ENCODE results near the gene RNF126.
"Not testable (repeated sequence)": the region's sequence is repeated elsewhere in the genome, so short reads cannot be mapped to it uniquely, and the experiment has no call there.

Gene RNF126

DNA sequence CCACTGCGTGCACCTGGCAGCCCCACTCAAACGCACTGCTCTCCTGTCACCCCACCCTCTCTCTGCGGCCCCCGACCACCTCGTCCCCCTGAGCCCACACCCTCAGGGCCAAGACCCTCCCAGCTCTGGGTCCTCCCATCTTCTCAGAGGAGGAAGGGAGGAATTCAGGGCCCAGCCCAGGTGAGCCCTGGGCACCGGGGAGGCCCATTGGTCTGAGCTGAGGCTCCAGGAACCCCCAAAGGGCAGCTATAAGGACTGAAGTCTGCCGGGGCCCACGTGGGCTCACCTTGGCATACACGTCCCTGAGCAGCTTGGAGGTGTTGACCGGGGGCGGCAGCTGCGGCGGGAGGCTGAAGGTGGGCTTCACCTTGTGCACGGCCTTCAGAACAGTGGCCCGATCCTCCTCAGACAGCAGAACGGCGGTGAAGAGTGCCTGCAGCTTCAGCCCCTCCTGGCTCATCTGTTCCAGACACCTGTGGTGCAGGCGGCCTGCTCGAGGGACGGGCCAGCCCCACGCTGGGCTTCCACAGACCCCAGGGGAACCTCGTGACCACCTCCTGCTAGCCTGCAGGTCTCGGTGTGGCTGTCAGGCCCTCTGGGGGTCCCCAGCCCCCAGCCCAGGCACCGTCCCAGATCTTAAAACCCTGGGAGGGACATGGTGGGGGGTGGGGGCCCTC is 38.4 kb downstream of the RNF126 start:
- DNase-seq, result no peak

DNA sequence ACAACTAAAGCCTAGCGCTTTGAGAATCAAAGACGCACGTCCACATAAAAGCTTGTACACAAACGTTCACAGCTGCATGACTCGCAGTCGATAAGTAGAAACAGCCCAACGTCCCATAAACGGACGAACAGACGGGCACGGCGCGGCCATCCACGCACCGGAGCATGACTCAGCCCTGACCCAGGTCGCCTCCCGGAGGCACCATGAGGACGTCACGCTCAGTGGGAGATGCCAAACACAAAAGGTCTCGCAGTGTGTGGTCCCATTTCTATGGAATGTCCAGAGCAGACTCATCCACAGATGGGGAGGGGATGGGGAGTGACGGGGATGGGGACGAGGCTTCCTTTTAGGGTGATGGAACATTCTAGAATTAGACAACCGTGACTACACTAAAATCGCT is 39.0 kb downstream of the RNF126 start:
- no peak for DNase-seq

DNA sequence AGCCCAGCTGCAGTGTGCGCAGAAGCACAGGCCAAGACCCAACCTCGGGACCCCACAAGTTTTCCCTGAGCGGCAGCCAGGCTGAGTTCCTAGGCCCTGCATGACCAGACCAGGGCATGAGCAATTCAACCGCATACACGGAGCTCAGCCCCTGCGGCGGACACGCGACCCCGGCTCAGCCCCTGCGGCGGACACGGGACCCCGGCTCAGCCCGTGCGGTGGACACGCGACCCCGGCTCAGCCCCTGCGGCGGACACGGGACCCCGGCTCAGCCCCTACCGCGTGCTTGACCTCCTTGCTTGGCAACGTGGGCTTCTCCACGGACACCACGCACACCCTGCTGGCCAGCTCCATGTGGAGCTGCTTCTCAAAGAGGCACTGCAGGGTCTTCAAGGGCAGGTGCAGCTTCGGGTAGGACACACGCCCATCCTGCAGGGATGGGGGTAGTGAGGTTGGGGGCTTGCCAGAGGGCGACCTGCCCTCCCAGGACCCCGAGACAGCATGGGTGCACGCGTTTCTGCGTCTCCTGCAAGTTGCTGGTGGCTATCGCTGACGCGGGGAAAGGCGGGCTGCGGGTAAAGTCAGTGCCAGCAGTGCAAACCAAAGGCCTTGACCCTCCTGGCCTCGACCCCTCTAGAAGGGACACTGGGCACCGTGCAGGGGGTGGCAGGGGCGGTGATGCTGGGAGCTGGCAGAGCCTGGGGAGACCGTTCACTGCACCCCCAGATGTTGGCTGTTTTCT is 39.7 kb downstream of the RNF126 start:
- DNase-seq, result no peak

DNA sequence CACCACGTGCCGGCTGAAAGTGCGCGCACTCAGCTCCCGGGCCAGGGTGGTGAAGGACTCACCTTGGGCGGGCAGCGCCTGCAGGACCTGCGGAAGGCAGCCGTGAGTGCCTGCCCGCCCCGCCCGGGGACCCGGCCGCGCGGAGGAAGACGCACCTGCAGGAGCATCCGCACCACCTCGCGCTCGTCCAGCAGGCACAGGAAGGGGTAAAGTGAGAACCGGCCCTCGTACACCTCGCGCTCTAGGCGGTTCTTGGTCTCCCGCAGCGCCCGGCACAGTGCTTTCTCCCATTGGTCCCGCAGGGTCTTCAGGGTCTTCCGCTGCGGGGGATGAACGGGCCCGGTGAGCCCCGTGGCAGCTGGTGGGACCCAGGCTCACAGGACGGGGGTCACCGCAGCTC is 40.3 kb downstream of the RNF126 start:
- DNase-seq, result no peak

DNA sequence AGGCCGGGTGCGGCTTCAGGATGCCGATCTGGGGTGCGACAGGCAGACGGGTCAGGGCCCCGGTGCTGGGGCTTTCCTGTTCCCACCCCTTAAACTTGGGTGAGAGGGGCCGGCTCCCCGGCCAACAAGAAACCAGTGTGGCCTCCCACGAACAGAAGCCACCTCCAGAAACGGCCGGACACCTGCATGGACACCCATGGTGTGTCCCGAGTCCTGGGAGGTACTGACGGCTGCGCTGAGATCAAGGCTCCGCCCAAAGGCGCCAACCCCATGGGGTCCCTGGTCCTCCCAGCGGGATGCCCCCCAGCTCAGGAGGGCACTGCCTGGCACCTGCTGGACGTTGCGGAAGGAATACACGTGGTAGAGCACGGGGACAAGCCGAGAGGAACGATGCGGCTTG is 41.2 kb downstream of the RNF126 start:
- DNase-seq, result no peak

DNA sequence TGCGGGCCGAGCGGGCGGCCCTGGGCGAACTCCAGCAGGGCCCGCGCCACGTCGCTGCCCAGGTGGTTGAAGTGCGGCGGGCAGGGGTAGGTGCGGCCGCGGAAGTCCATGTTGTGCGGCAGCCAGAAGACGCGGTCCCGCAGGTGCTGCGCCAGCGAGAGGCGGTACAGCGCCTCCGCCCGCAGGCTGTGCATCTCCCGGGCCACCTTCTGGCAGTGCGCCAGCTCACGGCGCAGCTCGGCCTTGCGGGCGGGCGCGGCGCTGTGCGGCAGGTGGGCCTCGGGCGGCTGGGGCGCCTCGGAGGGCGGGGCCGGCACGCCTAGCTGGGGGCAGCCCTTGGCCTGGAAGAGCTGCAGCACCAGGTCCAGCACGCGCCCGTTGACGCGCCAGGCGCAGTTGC is 41.8 kb downstream of the RNF126 start:
- not testable (repeated sequence) for DNase-seq

DNA sequence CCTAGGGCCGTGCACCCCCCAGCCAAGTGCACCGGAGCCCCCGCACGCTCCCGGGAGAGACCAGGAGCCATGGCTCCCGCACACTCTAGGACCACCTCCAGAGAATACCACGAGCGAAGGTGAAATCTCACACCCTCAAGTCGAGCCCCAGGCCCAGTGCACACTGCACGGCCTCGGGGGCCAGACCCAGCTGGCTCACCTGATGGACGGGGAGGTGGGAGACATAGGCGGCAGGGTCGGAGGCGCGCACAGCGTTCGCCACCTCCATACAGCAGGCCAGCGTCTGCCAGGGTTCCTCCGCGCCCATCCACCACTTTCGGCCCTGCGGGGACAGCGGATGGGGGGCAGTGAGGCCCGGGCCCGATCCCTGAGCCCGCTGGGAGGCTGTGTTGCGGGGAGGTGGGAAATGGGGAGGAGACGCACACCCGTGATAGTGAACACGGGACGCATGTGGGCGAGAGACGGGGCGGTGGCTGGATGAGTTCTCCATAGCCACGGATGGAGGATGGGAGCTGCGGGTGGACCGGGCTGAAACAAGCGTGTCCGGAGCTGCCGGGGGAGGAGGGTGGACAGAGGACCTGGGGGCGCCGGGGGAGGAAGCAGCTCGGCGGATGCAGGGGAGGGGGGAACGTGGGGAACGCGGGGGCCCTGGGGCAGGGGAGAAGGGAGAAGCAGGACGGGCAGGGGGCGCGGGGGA is 42.7 kb downstream of the RNF126 start:
- no peak for DNase-seq

DNA sequence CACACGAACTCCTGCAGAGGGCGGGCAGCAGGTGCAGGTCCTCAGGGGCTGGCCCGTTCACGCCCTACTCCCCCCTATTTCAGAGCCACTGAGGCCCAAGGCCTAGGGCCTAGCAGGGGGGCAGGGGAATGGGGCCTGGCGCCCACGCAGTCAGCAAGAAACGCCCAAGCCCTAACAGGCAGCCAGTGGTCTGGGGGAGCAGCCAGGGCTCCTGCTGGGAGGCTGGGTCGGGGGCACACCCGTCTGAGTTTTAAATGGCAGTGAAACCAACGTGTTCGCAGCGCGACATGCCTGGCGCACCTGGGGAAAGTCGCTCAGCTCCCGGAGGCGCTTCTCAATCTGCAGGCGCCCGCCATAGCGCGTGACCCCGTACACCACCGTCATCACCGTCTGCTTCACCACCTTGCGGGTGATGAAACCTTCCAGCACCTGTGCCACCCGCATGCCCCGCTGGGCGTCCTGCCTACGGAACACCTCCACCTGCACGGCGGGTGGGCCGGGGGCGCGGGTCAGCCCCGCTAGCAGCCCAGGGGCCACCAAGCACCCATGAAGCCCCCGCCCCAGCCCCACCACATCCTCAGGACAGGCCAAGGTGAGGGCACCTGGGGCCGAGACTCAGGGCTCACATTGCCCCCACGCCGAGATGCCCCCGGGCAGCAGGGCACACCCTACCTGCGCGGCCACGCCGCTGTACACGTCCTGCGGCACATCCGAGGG is 43.6 kb downstream of the RNF126 start:
- no peak for DNase-seq

DNA sequence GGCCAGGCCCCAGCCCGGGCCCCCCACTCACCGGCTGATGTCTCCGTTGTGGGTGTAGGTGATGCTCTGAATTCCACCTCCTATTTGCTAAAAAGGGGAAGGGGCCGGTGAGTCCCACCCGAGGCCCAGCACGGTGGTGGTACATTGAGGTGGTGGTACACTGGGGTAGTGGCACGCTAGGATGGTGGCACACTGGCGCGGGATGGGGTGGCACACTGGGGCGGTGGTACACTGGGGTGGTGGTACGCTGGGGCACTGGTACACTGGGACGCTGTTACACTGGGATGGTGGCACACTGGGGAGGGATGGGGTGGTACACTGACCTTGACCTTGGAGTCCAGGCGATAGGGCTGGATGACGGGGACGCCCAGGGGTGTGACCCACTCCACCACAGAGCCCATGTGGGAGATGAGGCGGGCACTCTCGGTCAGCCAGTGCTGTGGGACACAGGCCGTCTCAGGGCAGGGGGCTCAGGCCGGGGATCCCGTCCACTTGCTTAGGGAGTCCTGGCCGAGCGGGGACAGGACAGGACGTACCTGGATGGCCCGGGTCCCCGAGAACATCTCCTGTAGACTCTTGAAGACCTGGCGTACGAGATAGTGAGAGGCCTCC is 44.2 kb downstream of the RNF126 start:
- no peak for DNase-seq

DNA sequence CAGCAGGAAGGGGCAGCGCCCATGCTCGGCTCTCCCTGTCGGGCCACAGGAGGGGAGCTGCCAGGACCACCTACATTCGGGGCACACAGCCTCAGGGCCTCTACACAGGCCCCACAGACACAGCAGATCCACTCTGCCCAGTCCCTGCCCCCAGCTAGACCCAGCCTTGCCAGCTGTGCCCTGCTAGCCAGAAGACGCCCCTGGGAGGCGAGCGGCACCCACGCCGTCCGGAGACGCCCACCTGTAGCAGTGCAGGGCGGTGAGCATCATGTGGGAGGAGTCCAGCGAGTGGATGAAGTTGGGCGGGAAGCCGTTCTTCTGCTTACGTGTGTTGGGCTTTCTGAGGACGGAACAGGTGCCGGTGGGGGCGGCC is 44.8 kb downstream of the RNF126 start:
- no peak for DNase-seq

DNA sequence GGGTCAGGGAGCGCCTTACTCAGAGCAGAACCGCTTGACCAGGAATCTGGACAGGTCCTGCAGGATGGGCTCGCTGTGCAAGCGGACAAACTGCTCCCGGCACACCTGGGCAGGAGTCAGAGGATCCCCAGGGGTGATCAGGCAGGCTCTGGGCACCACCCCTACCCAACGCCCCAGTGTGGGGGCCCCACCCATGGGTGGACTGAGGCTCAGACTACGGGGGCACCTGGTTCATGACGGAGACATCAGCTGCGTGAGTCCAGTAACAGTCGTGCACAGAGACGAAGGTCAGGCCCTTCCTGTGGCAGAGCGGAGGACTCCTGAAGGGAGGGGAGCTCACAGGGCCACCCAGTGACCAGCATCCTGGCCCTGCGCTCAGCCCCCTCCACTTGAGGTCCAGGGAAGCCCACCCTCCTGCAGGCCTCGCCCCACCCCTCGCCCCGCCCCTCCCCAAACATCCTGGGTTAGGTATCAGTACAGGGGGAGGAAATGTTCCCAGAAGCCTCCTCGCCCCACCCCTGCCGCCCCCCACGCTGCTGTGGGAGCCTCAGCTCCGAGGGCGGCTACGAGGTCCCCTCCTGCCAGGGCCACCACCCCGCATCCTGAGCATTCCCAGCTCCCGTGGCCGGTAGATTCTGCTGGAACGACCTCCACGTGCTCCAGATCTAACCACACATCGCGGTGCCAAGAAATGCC is 45.3 kb downstream of the RNF126 start:
- no peak for DNase-seq

DNA sequence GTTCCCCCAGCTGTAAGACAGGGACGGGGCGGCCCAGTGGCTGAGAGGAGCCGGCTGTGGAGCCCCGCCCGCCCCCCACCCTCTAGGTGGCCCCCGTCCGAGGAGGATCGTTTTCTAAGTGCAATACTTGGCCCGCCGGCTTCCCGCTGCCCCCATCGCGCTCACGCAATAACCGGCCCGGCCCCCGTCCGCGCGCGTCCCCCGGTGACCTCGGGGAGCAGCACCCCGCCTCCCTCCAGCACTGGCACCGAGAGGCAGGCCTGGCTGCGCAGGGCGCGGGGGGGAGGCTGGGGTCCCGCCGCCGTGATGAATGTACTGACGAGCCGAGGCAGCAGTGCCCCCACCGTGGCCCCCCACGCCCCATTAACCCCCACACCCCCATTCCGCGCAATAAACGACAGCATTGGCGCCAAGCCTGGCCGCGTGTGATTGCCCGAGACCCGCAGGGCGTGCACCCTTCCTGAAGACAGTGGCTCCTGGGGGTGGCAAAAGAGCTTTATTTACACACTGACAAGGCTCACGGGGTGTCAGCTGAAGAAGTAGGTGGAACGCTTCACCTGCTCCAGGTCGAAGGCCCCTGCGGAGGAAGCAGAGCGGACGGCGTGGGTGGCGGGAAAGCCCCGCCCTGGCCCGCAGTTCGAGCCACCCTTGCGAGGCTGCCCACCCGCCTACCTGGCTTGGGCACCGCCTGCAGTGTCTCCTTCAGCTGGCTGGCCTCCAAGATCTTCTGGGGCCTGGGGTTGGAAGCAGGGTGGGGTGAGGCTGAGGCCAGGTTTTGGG is 46.1 kb downstream of the RNF126 start:
- DNase-seq, result no peak

DNA sequence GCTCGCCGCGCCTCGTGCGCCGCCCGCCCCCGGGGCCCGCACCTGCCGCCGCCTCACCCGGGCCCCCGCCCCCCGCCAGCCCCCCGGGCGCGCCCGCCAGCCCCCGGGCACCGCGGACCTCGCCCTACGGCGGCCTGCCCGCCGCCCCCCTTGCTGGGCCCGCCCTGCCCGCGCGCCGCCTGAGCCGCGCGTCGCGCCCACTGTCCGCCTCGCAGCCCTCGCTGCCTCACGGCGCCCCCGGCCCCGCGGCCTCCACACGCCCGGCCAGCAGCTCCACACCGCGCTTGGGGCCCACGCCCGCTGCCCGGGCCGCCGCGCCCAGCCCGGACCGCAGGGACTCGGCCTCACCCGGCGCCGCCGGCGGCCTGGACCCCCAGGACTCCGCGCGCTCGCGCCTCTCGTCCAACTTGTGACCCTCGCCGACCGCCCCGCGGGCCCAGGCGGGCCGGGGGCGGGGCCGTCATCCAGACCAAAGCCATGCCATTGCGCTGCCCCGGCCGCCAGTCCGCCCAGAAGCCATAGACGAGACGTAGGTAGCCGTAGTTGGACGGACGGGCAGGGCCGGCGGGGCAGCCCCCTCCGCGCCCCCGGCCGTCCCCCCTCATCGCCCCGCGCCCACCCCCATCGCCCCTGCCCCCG is 46.8 kb downstream of the RNF126 start:
- no peak for DNase-seq

DNA sequence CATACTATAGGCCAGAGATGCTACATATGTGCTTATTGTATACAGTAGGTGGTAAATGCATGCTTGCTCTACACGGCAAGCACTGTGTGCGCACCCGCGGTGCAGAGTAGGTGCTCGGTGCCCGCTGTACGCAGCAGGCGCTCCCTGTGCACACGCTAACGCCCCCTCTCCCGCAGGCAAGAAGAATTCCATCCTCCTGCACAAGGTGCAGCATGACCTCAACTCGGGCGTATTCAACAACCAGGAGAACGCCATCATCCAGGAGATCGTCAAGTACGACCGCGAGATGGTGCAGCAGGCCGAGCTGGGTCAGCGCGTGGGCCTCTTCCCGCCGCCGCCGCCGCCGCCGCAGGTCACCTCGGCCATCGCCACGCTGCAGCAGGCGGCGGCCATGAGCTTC is 47.4 kb downstream of the RNF126 start:
- DNase-seq, result no peak

DNA sequence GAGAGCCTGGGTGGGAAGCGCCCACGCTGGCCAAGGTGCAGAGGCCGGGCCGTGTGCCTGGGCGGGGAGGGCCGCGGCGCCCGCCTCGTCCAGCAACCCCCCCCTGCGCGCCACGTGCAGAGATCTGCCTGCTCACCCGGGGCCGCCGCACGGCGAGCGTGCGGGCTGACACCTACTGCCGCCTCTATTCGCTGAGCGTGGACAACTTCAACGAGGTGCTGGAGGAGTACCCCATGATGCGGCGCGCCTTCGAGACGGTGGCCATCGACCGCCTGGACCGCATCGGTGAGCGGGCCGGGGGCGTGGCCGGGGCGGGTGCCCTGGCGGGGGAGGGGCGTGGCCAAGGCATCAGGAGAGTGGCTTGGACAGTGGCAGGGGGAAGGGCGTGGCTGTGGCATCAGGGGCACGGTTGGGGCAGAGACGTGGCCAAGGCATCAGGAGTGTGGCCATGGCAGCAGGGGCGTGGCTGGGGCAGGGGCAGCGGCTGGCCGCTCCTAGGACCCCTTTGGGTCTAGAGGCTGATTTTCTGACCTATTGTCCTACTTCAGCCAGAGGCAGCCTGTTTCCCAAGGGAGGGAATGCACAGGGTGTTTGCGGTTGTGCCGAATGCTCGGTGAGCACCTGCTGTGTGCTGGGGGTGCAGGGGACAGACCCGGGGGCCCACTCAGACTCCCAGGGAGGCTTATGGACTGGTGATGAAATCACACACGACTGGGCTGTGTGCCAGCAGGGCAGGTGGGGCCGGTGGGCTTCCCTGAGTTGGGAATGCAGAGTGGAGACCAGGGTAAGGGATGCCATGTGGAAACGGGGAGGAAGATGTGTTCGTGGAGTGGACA is 49.1 kb downstream of the RNF126 start:
- no peak for DNase-seq

DNA sequence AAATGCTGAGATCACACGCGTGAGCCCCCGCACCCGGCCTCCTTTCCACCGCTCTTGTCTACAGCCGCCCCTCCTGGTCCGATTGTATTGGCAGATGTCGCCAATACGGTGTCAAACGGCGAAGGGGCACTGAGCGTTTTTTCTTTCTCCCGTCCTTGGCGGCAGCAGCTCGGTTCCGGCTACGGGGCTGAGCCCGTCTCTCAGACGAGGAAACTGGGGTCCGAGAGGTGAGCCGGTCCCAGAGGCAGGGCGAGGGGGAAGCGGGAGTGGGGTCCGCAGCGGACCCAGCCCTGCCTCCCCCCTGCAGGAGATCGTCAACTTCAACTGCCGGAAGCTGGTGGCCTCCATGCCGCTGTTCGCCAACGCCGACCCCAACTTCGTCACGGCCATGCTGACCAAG is 50.1 kb downstream of the RNF126 start:
- no peak for DNase-seq

DNA sequence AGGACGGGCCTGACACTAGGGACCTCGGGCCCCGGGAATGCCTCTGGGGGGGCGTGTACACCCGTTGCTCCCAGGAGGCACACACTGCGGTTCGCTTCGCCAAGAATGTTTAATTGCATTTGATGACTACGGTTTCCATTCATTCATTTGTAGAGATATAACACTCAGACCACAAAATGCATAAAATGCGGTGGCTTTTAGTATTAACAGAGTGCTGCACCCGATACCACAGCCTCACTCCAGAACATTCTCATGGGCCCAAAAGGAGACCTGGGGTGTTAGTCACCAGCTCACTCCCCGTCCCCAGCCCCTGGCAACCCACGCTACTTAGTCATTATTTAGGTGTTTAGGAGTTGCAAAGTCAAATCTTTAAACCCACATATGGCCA is 51.5 kb downstream of the RNF126 start:
- no peak for DNase-seq

DNA sequence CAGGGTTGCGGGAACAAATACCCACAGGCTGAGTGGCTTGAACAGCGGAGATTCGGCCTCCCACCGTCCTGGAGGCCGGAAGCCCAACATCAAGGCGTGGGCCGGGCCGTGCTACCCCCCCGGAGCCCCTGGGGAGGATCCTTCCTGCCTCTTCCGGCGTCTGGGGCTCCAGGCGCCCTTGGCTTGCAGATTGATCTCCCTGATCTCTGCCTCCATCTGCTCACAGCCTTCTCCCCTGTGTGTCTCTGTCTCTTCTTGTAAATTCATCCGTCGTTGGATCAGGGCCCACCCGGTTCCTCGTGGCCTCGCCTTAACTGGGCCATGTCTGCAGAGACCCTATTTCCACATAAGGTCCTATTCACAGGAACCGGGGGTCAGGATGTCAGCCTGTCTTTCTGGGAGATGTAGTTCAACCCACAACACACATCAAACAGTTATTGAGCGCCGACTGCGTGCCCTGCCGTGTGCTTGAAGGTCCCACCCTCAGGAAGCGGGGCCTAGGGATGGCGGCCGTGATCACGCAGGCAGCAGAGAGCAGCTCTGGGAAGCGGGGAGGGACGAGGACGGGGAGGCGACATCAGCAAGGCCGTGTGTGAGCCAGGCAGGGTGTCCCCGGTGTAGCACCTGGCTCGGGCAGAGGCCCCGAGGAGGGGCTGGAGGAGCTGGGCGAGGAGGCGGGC is 52.1 kb downstream of the RNF126 start:
- DNase-seq, result no peak

DNA sequence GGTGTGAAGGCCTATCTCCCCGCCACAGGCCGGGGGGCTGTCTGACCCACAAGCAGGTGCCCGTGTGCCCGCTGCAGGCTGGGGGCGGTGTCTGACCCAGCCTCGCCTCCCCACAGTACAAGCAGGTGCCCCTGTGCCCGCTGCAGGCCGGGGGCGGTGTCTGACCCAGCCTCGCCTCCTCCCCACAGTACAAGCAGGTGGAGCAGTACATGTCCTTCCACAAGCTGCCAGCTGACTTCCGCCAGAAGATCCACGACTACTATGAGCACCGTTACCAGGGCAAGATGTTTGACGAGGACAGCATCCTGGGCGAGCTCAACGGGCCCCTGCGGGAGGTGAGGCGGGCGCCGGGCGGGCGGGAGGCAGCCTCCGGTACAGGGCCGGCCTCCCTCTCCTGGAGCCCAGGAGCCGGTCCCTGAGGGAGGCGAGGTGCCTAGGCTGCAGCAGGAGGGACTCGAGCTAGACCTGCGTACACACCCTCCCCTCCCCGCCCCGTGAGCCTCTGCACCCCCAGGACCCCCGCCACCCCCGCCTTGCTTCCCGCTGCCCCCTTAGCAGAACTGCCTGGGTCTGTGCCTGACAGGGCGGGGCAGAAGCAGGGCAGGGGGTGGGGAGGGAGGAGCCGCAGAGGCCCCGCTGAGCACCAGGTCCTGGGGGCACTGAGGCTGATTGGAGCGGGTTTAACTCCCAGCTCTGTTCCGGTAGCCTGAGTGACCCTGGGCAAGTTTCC is 52.8 kb downstream of the RNF126 start:
- no peak for DNase-seq

Measured in AML-193 (cell line).